Activated naive CD4-positive, alpha-beta T cell treated with anti-CD3 and anti-CD28 coated beads, Interleukin-2, amount 50 U/mL, for 72 hours (primary cell): Measurements from ENCODE around the gene VAV2. TPM values are rescaled to one million over a fixed set of nuclear protein-coding genes. Genes with fewer than 3 reads are reported as not detected.

Experiments used
- ATAC-seq, 2 donors: fragments of 150-1000 bp; cut with Tn5 transposase; 2 replicates each; pipeline ENCODE4 v1.10.0; 2021; ENCODE audit warnings: mild to moderate bottlenecking in 2 of 2, moderate library complexity in 2 of 2
- DNase-seq, 2 donors: peaks; one replicate each; pipeline ENCODE4 v3.0.0; 2021 to 2022; ENCODE audit warnings: low spot score in 2 of 2
- H3K27ac Mint-ChIP-seq, 2 donors: one replicate each; pipeline ENCODE4 v1.8.0; 2022; ENCODE audit warnings: mild to moderate bottlenecking in 2 of 2, mixed read lengths in 2 of 2
- H3K36me3 Mint-ChIP-seq, 2 donors: one replicate each; pipeline ENCODE4 v1.8.0; 2022; ENCODE audit warnings: mixed read lengths in 2 of 2
- H3K9me3 Mint-ChIP-seq, 2 donors: one replicate each; pipeline ENCODE4 v1.8.0; 2022; ENCODE audit warnings: mixed read lengths in 2 of 2
- total RNA-seq, 2 donors: library from RNA; stranded (reverse); gene quantifications; one replicate each; pipeline ENCODE4 v1.2.3, GENCODE V29; 2022

Gene VAV2
- total RNA-seq, 2 donors from 2014 or later = 7.5 to 9.1 TPM

- H3K9me3 Mint-ChIP-seq = no peaks in the 10 kb centered on the region
- DNase-seq (no peak), ATAC-seq (no peak)
- H3K27ac Mint-ChIP-seq = peak overlapping the region in 1 of 2 donors; percentile 93
- no peaks in the 10 kb centered on the region for H3K36me3 Mint-ChIP-seq
Measured at GRCh38 chr9:133714606-133715294, 277.4 kb downstream of the VAV2 start.

GRCh38 chr9:133713960-133714495 lies 278.1 kb downstream of the VAV2 start:
- Mint-ChIP-seq H3K27ac (peak overlapping the region in 1 of 2 donors; percentile 93), H3K9me3 (no peaks in the 10 kb centered on the region), H3K36me3 (no peaks in the 10 kb centered on the region)
- ATAC-seq (no peak), DNase-seq (no peak)

GRCh38 chr9:133713150-133713959 lies 278.8 kb downstream of the VAV2 start:
- Mint-ChIP-seq H3K27ac (no peak overlapping the region), H3K36me3 (no peaks in the 10 kb centered on the region), H3K9me3 (no peaks in the 10 kb centered on the region)
- DNase-seq (no peak), ATAC-seq (no peak)

GRCh38 chr9:133712221-133713100 lies 279.7 kb downstream of the VAV2 start:
- no peaks in the 10 kb centered on the region for H3K36me3 Mint-ChIP-seq
- H3K27ac Mint-ChIP-seq = peak overlapping the region in 1 of 2 donors; percentile 82
- DNase-seq (no peak), ATAC-seq (no peak)
- no peaks in the 10 kb centered on the region for H3K9me3 Mint-ChIP-seq

Other genes starting within 250 kb of the VAV2 start
- 10 to 100 TPM in 1 of 2 donors, 1 to 10 TPM in 1; 3.7 to 19.8 TPM for gene BRD3OS, start 33.2 kb upstream of the VAV2 start, total RNA-seq
- 10 to 100 TPM; 24.6 to 29.5 TPM for gene BRD3, start 75.7 kb upstream of the VAV2 start, total RNA-seq
- 10 to 100 TPM; 29.7 to 43.7 TPM for gene WDR5, start 143.8 kb upstream of the VAV2 start, total RNA-seq
- 10 to 100 TPM; 32.1 to 61.4 TPM for gene RNU6ATAC, start 172.2 kb upstream of the VAV2 start, total RNA-seq